Activated T-helper 9 cell treated with anti-CD3 and anti-CD28 coated beads, Interleukin-2, amount 50 U/mL, for 16 hours (primary cell): ENCODE results near the gene SLC29A3.

Experiments used
- DNase-seq: peaks from one replicate; pipeline ENCODE4 v3.0.0-alpha.2; 2020; ENCODE audit warnings: low read depth

Gene SLC29A3

DNA sequence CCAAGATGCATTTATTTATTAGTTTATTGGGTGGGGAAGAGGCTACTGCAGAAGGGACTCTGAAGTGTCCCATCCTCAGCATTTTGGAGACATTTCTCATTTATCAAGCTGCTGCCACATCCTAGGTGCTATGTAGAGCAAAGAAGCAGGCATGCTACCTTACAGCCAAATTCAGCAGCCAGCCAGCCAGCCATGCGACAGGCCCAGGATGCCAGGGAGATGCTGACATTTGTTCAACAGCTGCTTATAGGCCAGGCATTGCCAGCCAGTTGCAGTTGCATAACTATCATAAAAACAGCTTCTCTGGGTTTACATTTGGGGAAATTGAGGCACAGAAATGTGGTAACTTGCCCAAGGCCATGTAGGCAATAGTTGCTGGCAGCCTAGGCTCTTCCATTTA lies 2.3 kb downstream of the SLC29A3 start:
- DNase-seq: no peak

- DNase-seq: no peak
These were observed 4.3 kb downstream of the SLC29A3 start for GRCh38 chr10:71323407-71323806.

DNA sequence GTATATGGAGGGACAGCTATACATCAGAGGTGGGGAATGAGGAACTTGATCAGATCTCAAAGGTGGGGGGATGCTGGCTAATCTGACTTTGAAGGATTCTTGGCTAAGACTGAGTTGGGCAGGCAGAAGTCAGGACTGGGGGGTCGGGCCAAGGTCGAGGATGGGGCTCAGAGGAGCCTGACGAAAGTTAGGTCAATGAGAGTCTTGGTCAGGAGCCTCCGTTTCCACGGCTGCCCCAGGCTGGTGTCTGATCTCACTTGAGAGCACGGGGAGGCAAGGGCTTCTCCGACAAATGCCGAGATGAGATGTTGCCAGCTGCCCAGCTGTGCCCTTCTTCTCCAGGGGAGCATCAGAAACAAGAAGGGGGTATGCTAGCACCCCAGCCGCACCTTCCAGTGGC lies 5.7 kb downstream of the SLC29A3 start:
- no peak for DNase-seq

GRCh38 chr10:71325267-71325666 lies 6.2 kb downstream of the SLC29A3 start:
- DNase-seq: no peak

DNA sequence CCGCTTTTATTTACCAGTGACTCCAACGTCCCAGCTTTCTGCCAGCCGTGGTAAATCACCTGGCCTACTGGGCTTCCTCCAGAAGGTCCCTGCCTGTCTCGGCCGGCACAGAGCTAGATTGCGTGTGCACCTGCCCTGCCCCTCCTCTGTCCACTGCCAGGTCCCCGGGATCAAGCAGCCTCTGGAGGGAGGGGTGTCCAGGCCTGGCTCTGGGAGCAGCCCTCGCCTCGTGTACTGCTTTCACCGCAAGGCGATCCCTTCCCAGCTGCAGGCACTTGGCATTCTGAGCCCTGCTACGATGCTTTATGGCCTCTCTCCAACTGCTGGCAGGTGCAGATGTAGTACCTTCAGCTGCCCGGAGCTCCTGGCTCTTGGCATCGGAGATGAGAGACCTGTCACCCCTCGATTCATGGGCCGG lies 7.4 kb downstream of the SLC29A3 start:
- no peak for DNase-seq

GRCh38 chr10:71330789-71331404 lies 11.8 kb downstream of the SLC29A3 start:
- DNase-seq: no peak

DNA sequence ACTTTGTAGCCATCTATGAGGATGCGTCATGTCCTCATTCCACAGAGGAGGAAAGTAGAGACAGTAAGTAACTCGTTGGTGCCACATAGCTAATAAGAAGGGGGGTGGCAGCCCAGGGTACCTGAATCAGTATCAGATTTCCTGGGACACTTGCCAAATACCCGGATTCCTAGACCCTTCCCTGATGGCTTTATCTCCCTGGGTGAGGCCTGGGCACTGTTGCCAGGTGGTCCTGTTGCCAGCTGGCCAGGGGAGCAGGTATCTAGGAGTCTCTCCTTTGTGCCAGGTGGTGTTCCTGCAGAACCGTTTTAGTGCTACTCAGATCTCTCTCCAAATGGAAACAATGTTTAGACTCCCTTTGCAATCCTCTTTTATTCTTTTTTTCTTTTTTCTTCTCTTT lies 12.7 kb downstream of the SLC29A3 start:
- DNase-seq: no peak

DNA sequence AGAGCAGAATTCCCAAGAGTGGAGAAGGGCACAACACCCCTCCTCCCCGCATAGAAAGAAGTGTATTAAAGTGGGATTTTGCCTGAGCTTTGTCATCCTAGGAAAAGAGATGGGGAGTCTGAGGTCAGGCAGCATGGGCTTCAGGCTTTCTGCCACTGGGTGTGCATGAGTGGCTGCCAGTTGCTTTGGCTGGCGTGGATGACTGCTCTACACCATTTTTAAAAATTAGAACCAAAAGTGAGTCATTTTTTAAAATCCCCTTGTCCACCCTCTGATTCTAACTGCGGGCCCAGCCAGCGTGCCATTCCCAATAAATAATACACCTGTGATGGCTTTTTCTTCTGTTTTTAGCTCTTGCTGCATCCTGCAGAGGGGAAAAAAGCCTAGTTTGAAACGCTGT lies 13.4 kb downstream of the SLC29A3 start:
- DNase-seq: no peak

DNA sequence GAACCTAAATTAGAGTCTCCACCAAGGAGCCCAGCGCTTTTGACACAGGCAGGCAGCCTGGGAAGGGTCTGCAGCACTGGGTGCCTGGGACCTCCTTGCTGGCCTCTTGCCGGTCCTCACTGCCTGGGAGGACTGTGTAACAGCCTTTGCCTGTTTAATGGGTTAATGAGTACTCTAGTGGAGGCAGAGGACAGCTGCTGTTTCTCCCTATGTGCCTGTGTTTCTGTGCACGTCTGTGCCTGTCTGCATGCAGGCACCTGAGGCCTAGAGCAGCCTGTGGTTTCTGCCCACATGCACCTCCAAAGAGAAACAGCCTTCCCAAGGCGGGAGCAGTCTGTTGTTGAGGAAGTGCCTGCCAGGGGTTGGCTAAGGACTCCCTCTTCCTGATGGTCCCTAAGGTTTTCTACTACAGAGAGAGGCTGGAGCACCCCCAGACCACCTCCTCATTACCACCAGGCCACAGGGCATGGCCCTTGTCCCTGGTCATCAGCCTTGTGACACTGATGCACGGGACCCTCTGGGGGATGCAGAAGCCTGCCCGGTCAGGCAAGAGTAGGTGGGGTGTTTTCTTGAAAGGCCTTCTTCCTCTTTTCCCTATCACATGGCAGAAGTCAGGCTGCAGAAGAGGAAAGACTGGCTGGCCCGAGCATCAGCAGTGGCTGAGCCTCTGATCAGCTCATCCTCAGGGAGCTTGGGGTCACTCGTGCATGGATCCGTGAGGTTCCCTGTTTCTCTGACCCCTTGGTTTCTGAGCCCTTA lies 14.2 kb downstream of the SLC29A3 start:
- no peak for DNase-seq

GRCh38 chr10:71334221-71334791 lies 15.2 kb downstream of the SLC29A3 start:
- no peak for DNase-seq

DNA sequence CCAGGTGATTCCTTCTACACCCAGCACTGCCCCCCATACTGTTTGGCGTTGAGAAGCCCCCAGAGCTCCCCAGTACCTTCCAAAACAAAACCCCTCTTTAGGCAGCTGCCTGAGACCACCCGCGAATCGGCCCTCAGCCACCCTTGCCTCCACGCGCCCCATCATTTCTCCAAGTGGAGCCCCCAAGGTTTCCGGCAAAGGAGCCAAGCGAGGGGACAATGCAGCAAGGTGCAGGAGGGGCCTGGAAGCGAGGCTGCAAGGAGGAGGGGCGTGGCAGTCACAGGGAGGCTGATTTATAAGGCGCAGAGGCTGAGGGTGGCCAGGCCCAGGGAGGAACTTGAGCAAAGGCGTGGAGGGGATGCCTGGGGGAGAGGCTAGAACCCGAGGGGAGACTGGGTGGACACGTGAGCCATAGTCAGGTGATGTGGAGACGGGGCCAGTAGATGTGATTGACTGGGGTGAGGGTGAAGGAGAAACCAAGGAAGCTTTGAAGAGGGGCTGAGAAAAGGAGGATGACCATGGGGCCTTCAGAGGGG lies 16.2 kb downstream of the SLC29A3 start:
- no peak for DNase-seq

- DNase-seq: no peak
These were observed 17.6 kb downstream of the SLC29A3 start for GRCh38 chr10:71336632-71337031.

DNA sequence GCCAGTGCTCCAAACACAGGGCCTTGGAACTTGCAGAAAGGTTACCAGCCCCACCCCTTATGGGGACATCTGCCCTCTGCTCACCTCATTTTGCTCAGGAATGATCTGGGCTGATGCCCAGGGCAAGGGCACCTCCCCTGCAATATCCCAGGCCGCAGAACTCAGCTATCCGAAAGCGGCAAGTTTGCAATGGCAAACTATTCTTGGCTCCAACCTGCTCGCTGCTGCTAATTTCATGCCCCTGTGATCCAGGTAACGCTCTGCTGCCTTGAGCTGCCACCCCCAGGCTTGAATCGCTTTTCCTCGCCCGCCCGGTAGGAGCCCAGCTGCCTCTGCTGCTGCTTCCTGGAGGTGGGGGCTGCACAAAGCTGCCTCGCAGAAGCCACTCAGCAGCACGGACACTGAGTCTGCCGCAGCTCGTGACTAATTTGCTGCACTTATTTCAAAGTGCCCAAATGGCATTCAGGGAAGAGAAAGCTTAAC lies 18.2 kb downstream of the SLC29A3 start:
- DNase-seq: no peak

DNA sequence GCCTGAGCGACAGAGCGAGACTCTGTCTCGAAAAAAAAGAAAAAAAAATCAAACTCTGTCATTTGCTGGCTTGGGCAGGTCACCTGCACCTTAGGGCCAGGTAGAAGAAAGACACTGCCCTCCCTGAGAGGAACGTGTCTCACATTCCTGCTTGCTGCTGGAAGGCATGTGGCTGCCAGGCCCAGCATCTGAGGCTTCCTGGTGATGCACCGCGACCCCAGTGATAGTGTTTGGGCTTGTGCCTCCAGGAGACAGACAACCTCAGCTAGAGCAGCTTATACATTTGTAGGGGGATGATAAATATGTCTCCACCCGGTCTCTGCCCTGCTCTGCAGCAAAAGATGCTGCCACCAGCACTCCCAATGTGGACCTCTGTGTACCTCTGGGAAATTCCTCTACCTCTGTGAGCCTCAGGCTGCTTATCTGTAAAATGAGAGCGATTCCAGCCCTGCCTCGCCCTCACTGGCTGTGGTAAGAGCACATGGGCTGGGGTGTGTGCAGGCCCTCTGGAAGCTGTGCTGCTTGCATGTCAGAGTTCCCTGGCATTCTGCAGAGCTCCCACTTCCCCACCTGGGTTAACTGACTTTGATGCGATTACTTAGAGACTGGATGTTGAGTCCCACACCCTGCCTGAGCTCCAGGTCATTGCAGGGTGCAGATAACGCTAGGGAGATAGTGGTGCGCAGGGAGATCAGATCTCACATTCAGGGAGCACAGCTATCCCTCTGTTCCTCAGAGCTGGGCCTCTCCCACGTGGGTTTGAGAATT lies 19.9 kb downstream of the SLC29A3 start:
- DNase-seq: no peak

DNA sequence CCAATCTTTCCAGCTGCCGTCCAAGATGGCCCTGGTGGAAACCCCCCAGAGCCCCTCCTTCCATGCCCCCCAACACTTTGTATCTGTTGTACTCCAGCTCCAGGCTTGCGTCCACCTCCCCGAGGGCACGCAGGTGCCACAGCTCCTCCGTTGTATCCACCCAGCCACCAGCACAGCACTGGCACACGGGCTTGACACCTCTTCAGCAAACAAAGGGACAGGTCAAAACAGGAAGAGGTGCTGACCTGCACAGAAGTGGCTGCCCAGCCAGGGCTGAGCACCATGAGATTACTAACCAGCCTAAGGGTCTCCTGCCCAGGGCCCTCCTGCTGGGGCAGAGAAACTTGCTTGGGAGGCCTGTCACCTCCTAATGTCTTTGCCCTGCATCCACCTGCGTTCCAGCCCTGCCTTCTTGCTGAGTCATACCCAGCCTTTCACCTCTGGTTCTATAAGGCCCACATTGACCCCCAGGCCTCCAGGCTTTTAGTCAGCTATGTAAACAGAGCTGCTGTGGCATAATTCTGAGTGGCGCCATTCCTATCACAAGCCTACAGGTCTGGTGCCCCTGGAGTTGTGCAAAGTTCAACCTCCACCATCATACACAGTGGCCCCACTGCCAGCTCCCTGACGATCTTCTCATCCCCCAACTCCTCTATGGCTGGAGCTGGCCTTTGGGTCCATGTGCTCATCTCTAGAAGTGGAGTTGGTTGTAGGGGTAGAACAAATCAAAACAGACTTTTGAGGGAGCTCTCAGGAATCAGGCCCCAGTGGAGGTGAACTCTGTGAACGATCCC lies 20.9 kb downstream of the SLC29A3 start:
- no peak for DNase-seq

- DNase-seq: no peak
These were observed 23.7 kb downstream of the SLC29A3 start for GRCh38 chr10:71342573-71343391.

- DNase-seq: no peak
These were observed 24.3 kb downstream of the SLC29A3 start for GRCh38 chr10:71343392-71343773.

GRCh38 chr10:71344154-71344925 lies 25.3 kb downstream of the SLC29A3 start:
- DNase-seq: no peak

- DNase-seq: no peak
These were observed 26.0 kb downstream of the SLC29A3 start for GRCh38 chr10:71344993-71345480.

DNA sequence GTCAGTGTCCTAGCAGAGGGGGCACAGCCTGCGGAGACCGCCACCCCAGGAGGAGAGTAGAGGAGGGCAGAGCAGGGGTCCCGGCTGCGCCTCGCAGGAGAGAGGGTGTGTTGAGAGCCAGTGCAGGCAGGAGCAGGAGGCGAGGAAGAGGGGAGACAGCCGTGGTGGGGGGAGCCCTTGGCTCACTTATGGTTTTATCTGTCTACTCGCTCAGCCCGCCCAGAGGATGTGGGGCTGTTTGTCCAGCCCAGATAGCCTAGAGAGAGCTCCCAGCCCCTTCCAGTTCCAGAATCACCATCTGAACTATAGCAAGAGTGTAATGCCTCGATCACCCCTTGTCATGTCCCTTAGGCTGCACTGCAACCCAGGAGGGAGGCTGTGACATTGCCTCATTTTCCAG lies 26.6 kb downstream of the SLC29A3 start:
- no peak for DNase-seq
